ENCODE measurements around the gene USP38.

Gene USP38

GRCh38 chr4:143188136-143189088 lies 3.7 kb downstream of the USP38 start:
- Histone ChIP-seq H3K4me2 (ENCODE audit: low read length) (peak overlapping the region; percentile 80), H3F3A (ENCODE audit: control insufficient read depth, insufficient read depth) (peaks cover 17% of the 10 kb centered on the region; the same call in 1 of the 2 replicates), H3K9me3 (ENCODE audit: control insufficient read depth, insufficient read depth, low read length) (no peaks in the 10 kb centered on the region), H3K27ac (ENCODE audit: low read depth, low read length) (peak overlapping the region; percentile 20), H3K4me3 (ENCODE audit: low read length) (peak overlapping the region; percentile 87), H3K79me2 (ENCODE audit: control insufficient read depth, low read length) (peaks cover 96% of the 10 kb centered on the region), H3K4me1 (ENCODE audit: control insufficient read depth, low read length) (peaks cover 28% of the 10 kb centered on the region), H4K20me1 (ENCODE audit: control insufficient read depth, insufficient read depth, low read depth, low read length) (peaks cover 23% of the 10 kb centered on the region), H3K9me2 (replicated peaks; ENCODE audit: control insufficient read depth, low read length) (no peaks in the 10 kb centered on the region), H3K36me3 (ENCODE audit: control insufficient read depth, low read length) (peaks cover 88% of the 10 kb centered on the region), H3K27me3 (ENCODE audit: control insufficient read depth, low read length) (no peaks in the 10 kb centered on the region)
- TF ChIP-seq EZH2phosphoT487 (IDR thresholded peaks at IDR 0.05; ENCODE audit: borderline replicate concordance, low read length): no peak
- TF ChIP-seq CTCF (IDR thresholded peaks at IDR 0.05; ENCODE audit: low read depth, low read length, poor library complexity, severe bottlenecking): no peak

DNA sequence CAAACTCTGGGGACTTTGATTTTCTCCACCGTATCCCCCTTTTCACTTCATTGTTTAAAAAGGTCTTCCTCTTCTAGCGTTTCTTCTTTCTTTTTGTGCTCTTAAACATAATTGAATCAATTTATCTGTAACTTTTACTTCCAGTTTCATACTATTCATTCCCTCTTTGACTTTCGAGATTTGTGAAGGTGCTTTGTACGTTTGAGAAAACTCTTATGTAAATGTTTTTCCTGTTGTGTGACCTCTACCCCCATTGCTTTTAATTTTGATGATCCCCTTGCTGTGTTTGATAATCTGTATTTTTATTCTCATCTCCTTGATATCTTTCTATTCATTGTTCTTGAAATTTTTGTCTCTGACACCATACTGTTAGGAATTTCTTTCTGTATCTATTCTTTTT lies 4.8 kb downstream of the USP38 start:
- H3K9me2 ChIP-seq (replicated peaks; ENCODE audit: control insufficient read depth, low read length): no peaks in the 10 kb centered on the region
- peaks cover 97% of the 10 kb centered on the region for H3K79me2 ChIP-seq (ENCODE audit: control insufficient read depth, low read length)
- peaks cover 23% of the 10 kb centered on the region for H4K20me1 ChIP-seq (ENCODE audit: control insufficient read depth, insufficient read depth, low read depth, low read length)
- H3K36me3 ChIP-seq (ENCODE audit: control insufficient read depth, low read length): peaks cover 90% of the 10 kb centered on the region
- H3F3A ChIP-seq (ENCODE audit: control insufficient read depth, insufficient read depth): peaks cover 8% of the 10 kb centered on the region; the same call in 1 of the 2 replicates
- H3K27me3 ChIP-seq (ENCODE audit: control insufficient read depth, low read length): no peaks in the 10 kb centered on the region
- peak overlapping the region; percentile 87 for H3K4me3 ChIP-seq (ENCODE audit: low read length)
- peak overlapping the region; percentile 80 for H3K4me2 ChIP-seq (ENCODE audit: low read length)
- H3K9me3 ChIP-seq (ENCODE audit: control insufficient read depth, insufficient read depth, low read length): no peaks in the 10 kb centered on the region
- TF ChIP-seq CTCF (IDR thresholded peaks at IDR 0.05; ENCODE audit: low read depth, low read length, poor library complexity, severe bottlenecking): no peak
- TF ChIP-seq EZH2phosphoT487 (IDR thresholded peaks at IDR 0.05; ENCODE audit: borderline replicate concordance, low read length): no peak
- peak overlapping the region; percentile 20 for H3K27ac ChIP-seq (ENCODE audit: low read depth, low read length)
- H3K4me1 ChIP-seq (ENCODE audit: control insufficient read depth, low read length): peaks cover 26% of the 10 kb centered on the region

DNA sequence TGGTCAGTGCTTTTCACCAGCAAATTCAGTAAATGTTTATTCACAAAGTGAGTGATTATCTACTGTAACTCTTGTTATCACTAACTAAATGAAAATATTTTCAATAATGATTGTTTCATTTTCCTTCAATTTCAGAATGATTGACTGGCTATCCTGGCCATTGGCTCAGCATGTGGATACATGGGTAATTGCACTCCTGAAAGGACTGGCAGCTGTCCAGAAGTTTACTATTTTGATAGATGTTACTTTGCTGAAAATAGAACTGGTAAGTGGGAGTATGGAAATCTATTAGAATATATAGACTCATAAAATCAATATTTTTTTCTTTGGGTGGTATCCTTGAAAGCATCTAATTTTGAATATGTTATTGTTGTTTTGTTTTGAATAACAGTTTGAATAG lies 10.9 kb downstream of the USP38 start:
- peaks cover under 1% of the 10 kb centered on the region; the same call in 1 of the 2 replicates for H3K4me1 ChIP-seq (ENCODE audit: control insufficient read depth, low read length)
- TF ChIP-seq EZH2phosphoT487 (IDR thresholded peaks at IDR 0.05; ENCODE audit: borderline replicate concordance, low read length): no peak
- TF ChIP-seq CTCF (IDR thresholded peaks at IDR 0.05; ENCODE audit: low read depth, low read length, poor library complexity, severe bottlenecking): no peak
- no peak overlapping the region for H3K4me2 ChIP-seq (ENCODE audit: low read length)
- H3K9me3 ChIP-seq (ENCODE audit: control insufficient read depth, insufficient read depth, low read length): no peaks in the 10 kb centered on the region
- peaks cover 4% of the 10 kb centered on the region; the same call in 1 of the 2 replicates for H4K20me1 ChIP-seq (ENCODE audit: control insufficient read depth, insufficient read depth, low read depth, low read length)
- no peaks in the 10 kb centered on the region for H3F3A ChIP-seq (ENCODE audit: control insufficient read depth, insufficient read depth)
- H3K4me3 ChIP-seq (ENCODE audit: low read length): no peak overlapping the region
- no peaks in the 10 kb centered on the region for H3K27me3 ChIP-seq (ENCODE audit: control insufficient read depth, low read length)
- H3K9me2 ChIP-seq (replicated peaks; ENCODE audit: control insufficient read depth, low read length): no peaks in the 10 kb centered on the region
- H3K36me3 ChIP-seq (ENCODE audit: control insufficient read depth, low read length): peaks cover 91% of the 10 kb centered on the region
- H3K27ac ChIP-seq (ENCODE audit: low read depth, low read length): no peak overlapping the region
- peaks cover 61% of the 10 kb centered on the region for H3K79me2 ChIP-seq (ENCODE audit: control insufficient read depth, low read length)

Measured in DOHH2 (cell line).